WTC11 (cell line): Measurements from ENCODE around the gene VSTM2L. TPM values are rescaled to one million over a fixed set of nuclear protein-coding genes. Genes with fewer than 3 reads are reported as not detected.

Source experiments
- ATAC-seq: fragments of 200-7000 bp; cut with Tn5 transposase; 2 replicates; pipeline ENCODE4 v1.10.0; 2021; ENCODE audit warnings: mild to moderate bottlenecking, moderate library complexity
- CTCF ChIA-PET: fragments of 300-600 bp; sonication (Branson Sonifier 250); formaldehyde crosslinking; loops from one replicate; lab custom pipeline; 2021; ENCODE audit warnings: antibody characterized with exemption; lab: Charles Lee
- POLR2A ChIA-PET: fragments of 350-600 bp; sonication (Branson Sonifier 250); formaldehyde crosslinking; loops from one replicate; lab custom pipeline; 2021; ENCODE audit warnings: antibody characterized with exemption; lab: Charles Lee
- DNase-seq: peaks from one replicate; pipeline ENCODE4 v3.0.0; 2021; ENCODE audit warnings: low spot score
- H3K27ac Mint-ChIP-seq: 2 replicates; pipeline ENCODE4 v1.8.0; 2021; ENCODE audit warnings: mixed read lengths
- H3K27me3 Mint-ChIP-seq: 2 replicates; pipeline ENCODE4 v1.8.0; 2021; ENCODE audit warnings: low read depth, mild to moderate bottlenecking, moderate library complexity, mixed read lengths
- H3K36me3 Mint-ChIP-seq: 2 replicates; pipeline ENCODE4 v1.8.0; 2021; ENCODE audit warnings: mixed read lengths
- H3K4me1 Mint-ChIP-seq: 2 replicates; pipeline ENCODE4 v1.8.0; 2022; ENCODE audit warnings: mixed read lengths
- H3K4me3 Mint-ChIP-seq: 2 replicates; pipeline ENCODE4 v1.8.0; 2021; ENCODE audit warnings: mild to moderate bottlenecking, moderate library complexity, mixed read lengths
- H3K9me3 Mint-ChIP-seq: 2 replicates; pipeline ENCODE4 v1.8.0; 2021; ENCODE audit warnings: mixed read lengths
- CBFB ChIP-seq: sonication (generic); formaldehyde crosslinking; IDR thresholded peaks from 2 replicates; pipeline ENCODE4 v1.8.1; 2022; ENCODE audit warnings: mild to moderate bottlenecking, low read depth, missing genetic modification reagents
- ELF4 ChIP-seq: sonication (generic); formaldehyde crosslinking; IDR thresholded peaks from 2 replicates; pipeline ENCODE4 v1.8.1; 2022; ENCODE audit warnings: low read depth, mild to moderate bottlenecking, moderate library complexity, missing genetic modification reagents
- EMX1 ChIP-seq: fragments of 250-450 bp; sonication (Bioruptor Pico); IDR thresholded peaks from 2 replicates; pipeline ENCODE4 v1.8.0; 2021; ENCODE audit warnings: mild to moderate bottlenecking
- NR3C1 ChIP-seq: sonication (generic); formaldehyde crosslinking; conservative IDR thresholded peaks from 2 replicates; pipeline ENCODE4 v1.8.1; 2023; ENCODE audit warnings: low read depth, mild to moderate bottlenecking, missing genetic modification reagents
- RORB ChIP-seq: fragments of 250-450 bp; sonication (Bioruptor Pico); IDR thresholded peaks from 2 replicates; pipeline ENCODE4 v1.9.0; 2021; ENCODE audit warnings: mild to moderate bottlenecking
- SP1 ChIP-seq: sonication (generic); formaldehyde crosslinking; conservative IDR thresholded peaks from 2 replicates; pipeline ENCODE4 v1.8.1; 2022; ENCODE audit warnings: missing genetic modification reagents
- USF1 ChIP-seq: sonication (generic); formaldehyde crosslinking; IDR thresholded peaks from 2 replicates; pipeline ENCODE4 v1.8.0; 2022; ENCODE audit warnings: mild to moderate bottlenecking, missing genetic modification reagents
- ZNF138 ChIP-seq: sonication (generic); formaldehyde crosslinking; conservative IDR thresholded peaks from 2 replicates; pipeline ENCODE4 v1.8.1; 2022; ENCODE audit warnings: mild to moderate bottlenecking, moderate library complexity, missing genetic modification reagents
- ZNF263 ChIP-seq: sonication (generic); formaldehyde crosslinking; IDR thresholded peaks from 2 replicates; pipeline ENCODE4 v1.8.1; 2022; ENCODE audit warnings: low read depth, mild to moderate bottlenecking, moderate library complexity, missing genetic modification reagents
- ZNF317 ChIP-seq: sonication (generic); formaldehyde crosslinking; IDR thresholded peaks from 2 replicates; pipeline ENCODE4 v1.8.1; 2023; ENCODE audit warnings: low read depth, mild to moderate bottlenecking, moderate library complexity, missing genetic modification reagents, borderline replicate concordance
- ZNF396 ChIP-seq: fragments of 250-450 bp; sonication (Bioruptor Pico); IDR thresholded peaks from 2 replicates; pipeline ENCODE4 v1.8.0; 2021; ENCODE audit warnings: mild to moderate bottlenecking, moderate library complexity, borderline replicate concordance
- ZNF416 ChIP-seq: fragments of 250-450 bp; sonication (Bioruptor Pico); IDR thresholded peaks from 2 replicates; pipeline ENCODE4 v1.9.0; 2021; ENCODE audit warnings: mild to moderate bottlenecking, inconsistent platforms
- ZNF425 ChIP-seq: fragments of 250-450 bp; sonication (Bioruptor Pico); conservative IDR thresholded peaks from 2 replicates; pipeline ENCODE4 v1.9.0; 2021; ENCODE audit warnings: mild to moderate bottlenecking
- total RNA-seq: library from RNA; stranded (reverse); gene quantifications from 3 replicates; pipeline ENCODE4 v1.2.3, GENCODE V29; 2021
- TF ChIP-seq, protein P1 (sequence below): sonication (generic); formaldehyde crosslinking; IDR thresholded peaks from 2 replicates; pipeline ENCODE4 v1.8.0; 2022; ENCODE audit warnings: mild to moderate bottlenecking, missing genetic modification reagents
- TF ChIP-seq, protein P2 (sequence below): fragments of 250-450 bp; sonication (Bioruptor Pico); IDR thresholded peaks from 2 replicates; pipeline ENCODE4 v1.9.0; 2021; ENCODE audit warnings: mild to moderate bottlenecking
- TF ChIP-seq, protein P3 (sequence below): fragments of 250-450 bp; sonication (Bioruptor Pico); IDR thresholded peaks from 2 replicates; pipeline ENCODE4 v1.9.0; 2021; ENCODE audit warnings: moderate library complexity, mild to moderate bottlenecking, inconsistent platforms, borderline replicate concordance
- TF ChIP-seq, protein P4 (sequence below): sonication (generic); formaldehyde crosslinking; IDR thresholded peaks from 2 replicates; pipeline ENCODE4 v1.8.1; 2022; ENCODE audit warnings: mild to moderate bottlenecking, missing genetic modification reagents, moderate library complexity, borderline replicate concordance
- TF ChIP-seq, protein P5 (sequence below): sonication (generic); formaldehyde crosslinking; IDR thresholded peaks from 2 replicates; pipeline ENCODE4 v1.8.0; 2022; ENCODE audit warnings: mild to moderate bottlenecking, missing genetic modification reagents
- TF ChIP-seq, protein P6 (sequence below): fragments of 200-600 bp; IDR thresholded peaks from 2 replicates; pipeline ENCODE4 v1.8.0; 2022; ENCODE audit warnings: antibody characterized with exemption

The VSTM2L gene
- total RNA-seq, 1 experiment from 2014 or later = 1.9 TPM

DNA sequence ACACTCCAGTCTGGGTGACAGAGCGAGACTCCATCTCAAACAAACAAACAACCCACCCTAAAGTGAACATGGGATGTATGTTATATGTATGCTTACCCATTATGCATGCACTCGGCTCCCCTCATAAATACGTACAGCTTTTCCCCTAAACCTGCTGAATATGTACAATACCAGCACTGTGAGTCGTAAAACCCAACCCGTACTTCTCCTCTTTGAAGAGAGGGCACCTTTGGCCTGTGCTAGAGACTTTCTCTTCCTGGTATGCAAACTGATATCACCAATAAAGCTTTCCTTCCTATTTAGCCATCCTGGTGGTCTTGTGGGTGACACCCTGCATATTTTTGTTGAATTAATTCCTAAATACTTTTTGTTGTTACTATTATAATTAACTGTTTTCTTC is 51.3 kb downstream of the VSTM2L start:
- H3K27me3 Mint-ChIP-seq = no peaks in the 10 kb centered on the region; the same call in 1 of the 2 replicates
- no peaks in the 10 kb centered on the region for H3K36me3 Mint-ChIP-seq
- TF ChIP-seq ELF4 (CRISPR knock-in tag) (no peak), ZNF416 (no peak), ZNF425 (no peak), RORB (CRISPR knock-in tag) (no peak), ZNF263 (CRISPR knock-in tag) (no peak), NR3C1 (CRISPR knock-in tag) (no peak), ZNF317 (CRISPR knock-in tag) (no peak), CBFB (CRISPR knock-in tag) (no peak), ZNF138 (CRISPR knock-in tag) (no peak), SP1 (CRISPR knock-in tag) (no peak), ZNF396 (CRISPR knock-in tag) (no peak), USF1 (CRISPR knock-in tag) (no peak), EMX1 (CRISPR knock-in tag) (no peak)
- TF ChIP-seq, protein P1, sequence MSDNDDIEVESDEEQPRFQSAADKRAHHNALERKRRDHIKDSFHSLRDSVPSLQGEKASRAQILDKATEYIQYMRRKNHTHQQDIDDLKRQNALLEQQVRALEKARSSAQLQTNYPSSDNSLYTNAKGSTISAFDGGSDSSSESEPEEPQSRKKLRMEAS (CRISPR knock-in tag) = no peak
- TF ChIP-seq, protein P2, sequence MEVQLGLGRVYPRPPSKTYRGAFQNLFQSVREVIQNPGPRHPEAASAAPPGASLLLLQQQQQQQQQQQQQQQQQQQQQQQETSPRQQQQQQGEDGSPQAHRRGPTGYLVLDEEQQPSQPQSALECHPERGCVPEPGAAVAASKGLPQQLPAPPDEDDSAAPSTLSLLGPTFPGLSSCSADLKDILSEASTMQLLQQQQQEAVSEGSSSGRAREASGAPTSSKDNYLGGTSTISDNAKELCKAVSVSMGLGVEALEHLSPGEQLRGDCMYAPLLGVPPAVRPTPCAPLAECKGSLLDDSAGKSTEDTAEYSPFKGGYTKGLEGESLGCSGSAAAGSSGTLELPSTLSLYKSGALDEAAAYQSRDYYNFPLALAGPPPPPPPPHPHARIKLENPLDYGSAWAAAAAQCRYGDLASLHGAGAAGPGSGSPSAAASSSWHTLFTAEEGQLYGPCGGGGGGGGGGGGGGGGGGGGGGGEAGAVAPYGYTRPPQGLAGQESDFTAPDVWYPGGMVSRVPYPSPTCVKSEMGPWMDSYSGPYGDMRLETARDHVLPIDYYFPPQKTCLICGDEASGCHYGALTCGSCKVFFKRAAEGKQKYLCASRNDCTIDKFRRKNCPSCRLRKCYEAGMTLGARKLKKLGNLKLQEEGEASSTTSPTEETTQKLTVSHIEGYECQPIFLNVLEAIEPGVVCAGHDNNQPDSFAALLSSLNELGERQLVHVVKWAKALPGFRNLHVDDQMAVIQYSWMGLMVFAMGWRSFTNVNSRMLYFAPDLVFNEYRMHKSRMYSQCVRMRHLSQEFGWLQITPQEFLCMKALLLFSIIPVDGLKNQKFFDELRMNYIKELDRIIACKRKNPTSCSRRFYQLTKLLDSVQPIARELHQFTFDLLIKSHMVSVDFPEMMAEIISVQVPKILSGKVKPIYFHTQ (CRISPR knock-in tag) = no peak
- TF ChIP-seq, protein P3, sequence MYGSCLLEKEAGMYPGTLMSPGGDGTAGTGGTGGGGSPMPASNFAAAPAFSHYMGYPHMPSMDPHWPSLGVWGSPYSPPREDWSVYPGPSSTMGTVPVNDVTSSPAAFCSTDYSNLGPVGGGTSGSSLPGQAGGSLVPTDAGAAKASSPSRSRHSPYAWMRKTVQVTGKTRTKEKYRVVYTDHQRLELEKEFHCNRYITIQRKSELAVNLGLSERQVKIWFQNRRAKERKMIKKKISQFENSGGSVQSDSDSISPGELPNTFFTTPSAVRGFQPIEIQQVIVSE (CRISPR knock-in tag) = no peak
- TF ChIP-seq, protein P4, sequence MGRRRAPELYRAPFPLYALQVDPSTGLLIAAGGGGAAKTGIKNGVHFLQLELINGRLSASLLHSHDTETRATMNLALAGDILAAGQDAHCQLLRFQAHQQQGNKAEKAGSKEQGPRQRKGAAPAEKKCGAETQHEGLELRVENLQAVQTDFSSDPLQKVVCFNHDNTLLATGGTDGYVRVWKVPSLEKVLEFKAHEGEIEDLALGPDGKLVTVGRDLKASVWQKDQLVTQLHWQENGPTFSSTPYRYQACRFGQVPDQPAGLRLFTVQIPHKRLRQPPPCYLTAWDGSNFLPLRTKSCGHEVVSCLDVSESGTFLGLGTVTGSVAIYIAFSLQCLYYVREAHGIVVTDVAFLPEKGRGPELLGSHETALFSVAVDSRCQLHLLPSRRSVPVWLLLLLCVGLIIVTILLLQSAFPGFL (CRISPR knock-in tag) = no peak
- TF ChIP-seq, protein P5, sequence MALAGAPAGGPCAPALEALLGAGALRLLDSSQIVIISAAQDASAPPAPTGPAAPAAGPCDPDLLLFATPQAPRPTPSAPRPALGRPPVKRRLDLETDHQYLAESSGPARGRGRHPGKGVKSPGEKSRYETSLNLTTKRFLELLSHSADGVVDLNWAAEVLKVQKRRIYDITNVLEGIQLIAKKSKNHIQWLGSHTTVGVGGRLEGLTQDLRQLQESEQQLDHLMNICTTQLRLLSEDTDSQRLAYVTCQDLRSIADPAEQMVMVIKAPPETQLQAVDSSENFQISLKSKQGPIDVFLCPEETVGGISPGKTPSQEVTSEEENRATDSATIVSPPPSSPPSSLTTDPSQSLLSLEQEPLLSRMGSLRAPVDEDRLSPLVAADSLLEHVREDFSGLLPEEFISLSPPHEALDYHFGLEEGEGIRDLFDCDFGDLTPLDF (CRISPR knock-in tag) = no peak
- TF ChIP-seq, protein P6, sequence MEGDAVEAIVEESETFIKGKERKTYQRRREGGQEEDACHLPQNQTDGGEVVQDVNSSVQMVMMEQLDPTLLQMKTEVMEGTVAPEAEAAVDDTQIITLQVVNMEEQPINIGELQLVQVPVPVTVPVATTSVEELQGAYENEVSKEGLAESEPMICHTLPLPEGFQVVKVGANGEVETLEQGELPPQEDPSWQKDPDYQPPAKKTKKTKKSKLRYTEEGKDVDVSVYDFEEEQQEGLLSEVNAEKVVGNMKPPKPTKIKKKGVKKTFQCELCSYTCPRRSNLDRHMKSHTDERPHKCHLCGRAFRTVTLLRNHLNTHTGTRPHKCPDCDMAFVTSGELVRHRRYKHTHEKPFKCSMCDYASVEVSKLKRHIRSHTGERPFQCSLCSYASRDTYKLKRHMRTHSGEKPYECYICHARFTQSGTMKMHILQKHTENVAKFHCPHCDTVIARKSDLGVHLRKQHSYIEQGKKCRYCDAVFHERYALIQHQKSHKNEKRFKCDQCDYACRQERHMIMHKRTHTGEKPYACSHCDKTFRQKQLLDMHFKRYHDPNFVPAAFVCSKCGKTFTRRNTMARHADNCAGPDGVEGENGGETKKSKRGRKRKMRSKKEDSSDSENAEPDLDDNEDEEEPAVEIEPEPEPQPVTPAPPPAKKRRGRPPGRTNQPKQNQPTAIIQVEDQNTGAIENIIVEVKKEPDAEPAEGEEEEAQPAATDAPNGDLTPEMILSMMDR = no peak
- H3K27ac Mint-ChIP-seq = no peak overlapping the region
- no peaks in the 10 kb centered on the region for H3K4me1 Mint-ChIP-seq
- POLR2A ChIA-PET = no interaction called here
- peaks cover under 1% of the 10 kb centered on the region for H3K9me3 Mint-ChIP-seq
- CTCF ChIA-PET = interaction anchor here (0.9 to 2.1 kb wide), 2 partner anchors 10 to 41 kb away, joined by 3 to 8 read pairs; no protein-coding TSS in a partner anchor
- H3K4me3 Mint-ChIP-seq = no peak overlapping the region
- ATAC-seq = no peak
- no peak for DNase-seq
